HepG2 (cell line): ENCODE data around the gene CORO1A. TPM values are rescaled to one million over a fixed set of nuclear protein-coding genes. Genes with fewer than 3 reads are reported as not detected.

Experiments
- ATF6 ChIP-seq: sonication (generic); formaldehyde crosslinking; conservative IDR thresholded peaks from 2 replicates; pipeline ENCODE4 v1.4.0; 2020; ENCODE audit warnings: missing genetic modification reagents
- DDIT3 ChIP-seq: sonication (generic); formaldehyde crosslinking; IDR thresholded peaks from 2 replicates; pipeline ENCODE4 v1.4.0; 2020; ENCODE audit warnings: mild to moderate bottlenecking, missing genetic modification reagents
- HNF4A ChIP-seq: sonication (generic); formaldehyde crosslinking; IDR thresholded peaks from 2 replicates; pipeline ENCODE4 v1.4.0; 2020; ENCODE audit warnings: missing genetic modification reagents
- HOXD1 ChIP-seq: sonication (generic); formaldehyde crosslinking; IDR thresholded peaks from 2 replicates; pipeline ENCODE4 v1.5.0; 2020; ENCODE audit warnings: missing genetic modification reagents
- IKZF5 ChIP-seq: IDR thresholded peaks from 2 replicates; pipeline ENCODE4 v1.6.1; 2018; ENCODE audit warnings: missing genetic modification reagents, mild to moderate bottlenecking, missing compliant biosample characterization
- MIER2 ChIP-seq: IDR thresholded peaks from 2 replicates; pipeline ENCODE4 v1.6.1; 2016; ENCODE audit warnings: missing biosample characterization, missing genetic modification reagents
- MXD1 ChIP-seq: sonication (generic); formaldehyde crosslinking; IDR thresholded peaks from 2 replicates; pipeline ENCODE4 v1.4.0; 2020; ENCODE audit warnings: mild to moderate bottlenecking, missing genetic modification reagents
- MYPOP ChIP-seq: sonication (generic); formaldehyde crosslinking; IDR thresholded peaks from 2 replicates; pipeline ENCODE4 v1.8.1; 2023; ENCODE audit warnings: mild to moderate bottlenecking, moderate library complexity, missing genetic modification reagents
- NCOA5 ChIP-seq: sonication (generic); formaldehyde crosslinking; IDR thresholded peaks from 2 replicates; pipeline ENCODE4 v1.4.0; 2020; ENCODE audit warnings: missing genetic modification reagents
- NFRKB ChIP-seq: fragments of 450-650 bp; IDR thresholded peaks from 2 replicates; pipeline ENCODE4 v1.6.1; 2017
- NFYC ChIP-seq: IDR thresholded peaks from 2 replicates; pipeline ENCODE4 v1.6.1; 2016; ENCODE audit warnings: missing genetic modification reagents, missing compliant biosample characterization
- NONO ChIP-seq, 2 experiments: fragments of 450-650 bp in 1 of 2; sonication (generic) in 1 of 2; formaldehyde crosslinking in 1 of 2; IDR thresholded peaks in 1 of 2; conservative IDR thresholded peaks in 1 of 2; 2 replicates each; pipeline versions ENCODE4 v1.6.1 to v1.8.0; 2017 to 2022; ENCODE audit warnings: mild to moderate bottlenecking in 1 of 2, missing genetic modification reagents in 1 of 2, moderate library complexity in 1 of 2
- ZHX2 ChIP-seq, 2 experiments: sonication (generic) in 1 of 2; formaldehyde crosslinking in 1 of 2; IDR thresholded peaks; 2 replicates each; pipeline versions ENCODE4 v1.6.1 to v1.9.0; 2014 to 2022; ENCODE audit warnings: antibody characterized with exemption in 1 of 2, borderline replicate concordance in 1 of 2, inconsistent platforms in 1 of 2, low read depth in 1 of 2, missing genetic modification reagents in 1 of 2
- ZNF337 ChIP-seq: sonication (generic); formaldehyde crosslinking; IDR thresholded peaks from 2 replicates; pipeline ENCODE4 v1.5.1; 2020; ENCODE audit warnings: missing genetic modification reagents, low read depth, mild to moderate bottlenecking, borderline replicate concordance
- ZNF740 ChIP-seq: sonication (generic); formaldehyde crosslinking; IDR thresholded peaks from 2 replicates; pipeline ENCODE4 v1.4.0; 2020; ENCODE audit warnings: missing genetic modification reagents
- ZNF761 ChIP-seq: sonication (generic); formaldehyde crosslinking; conservative IDR thresholded peaks from 2 replicates; pipeline ENCODE4 v1.4.0; 2020; ENCODE audit warnings: mild to moderate bottlenecking, missing genetic modification reagents
- polyA plus RNA-seq, 8 experiments: library from polyadenylated mRNA; depleted of rRNA in 3 of 8; stranded (reverse) in 7 of 8; unstranded in 1 of 8; fragments of >200 nt; fragmentation: Illumina TruSeq in 4 of 8; extraction: Trizol in 4 of 8; gene quantifications; 2 replicates each; pipeline versions ENCODE4 v1.2.1 to v1.2.3, GENCODE V29; 2011 to 2016; ENCODE audit warnings: low read depth in 4 of 8, missing spikeins in 1 of 8, mixed read lengths in 1 of 8; ENCODE audit not compliant: insufficient read depth in 1 of 8
- total RNA-seq, 5 experiments: library from RNA; depleted of rRNA; stranded (reverse); fragments of >200 nt; fragmentation: Illumina TruSeq; extraction: Trizol; gene quantifications; 2 replicates each; pipeline ENCODE4 v1.2.3, GENCODE V29; 2016; ENCODE audit warnings: low read depth in 1 of 5

The CORO1A gene
- total and polyA plus RNA-seq, 2 of the 13 experiments (the other 11 are each of a cell fraction or from before 2014, with no cell fraction given), result 6.5 to 12.9 TPM

- TF ChIP-seq NCOA5 (CRISPR knock-in tag) (no peak), ZNF761 (CRISPR knock-in tag) (0 out of 2 replicates have a peak, but pooled peaks have one; percentile 32), ZHX2 (IDR thresholded peaks at IDR 0.05; ENCODE audit: low read depth) (no peak), ZHX2 (CRISPR knock-in tag; IDR thresholded peaks at IDR 0.05; ENCODE audit: borderline replicate concordance) (0 out of 2 replicates have a peak, but pooled peaks have one; percentile 47), ATF6 (CRISPR knock-in tag) (no peak), NFYC (CRISPR knock-in tag) (no peak), HNF4A (no peak), ZNF337 (CRISPR knock-in tag) (no peak), IKZF5 (CRISPR knock-in tag) (no peak), HOXD1 (0 out of 2 replicates have a peak, but pooled peaks have one; percentile 39), MYPOP (CRISPR knock-in tag) (peak; percentile 87), DDIT3 (CRISPR knock-in tag) (no peak), NONO (IDR thresholded peaks at IDR 0.05) (no peak), NONO (CRISPR knock-in tag; conservative IDR thresholded peaks at IDR 0.05) (no peak), NFRKB (no peak), MIER2 (CRISPR knock-in tag) (no peak), ZNF740 (no peak), MXD1 (CRISPR knock-in tag) (peak; percentile 36; the same call in 1 of the 2 replicates)
Measured at GRCh38 chr16:30183233-30184095, at the start of gene CORO1A (continued).
